T-helper 2 cell treated with Interferon-gamma antibody and Interleukin-4, amounts not matched to agents 5 μg/mL and 100 μg/mL, for 36 hours (primary cell): ENCODE data around the gene PPP1R37.
A peak's percentile ranks its signal among the peaks of the same experiment; 100 is the strongest.

Experiments used
- DNase-seq: peaks from one replicate; pipeline ENCODE4 v3.0.0; 2021; ENCODE audit warnings: low spot score
- H3K27ac Mint-ChIP-seq: one replicate; pipeline ENCODE4 v1.8.0; 2021; ENCODE audit warnings: mild to moderate bottlenecking, mixed read lengths
- H3K27me3 Mint-ChIP-seq: one replicate; pipeline ENCODE4 v1.8.0; 2021; ENCODE audit warnings: low read depth, mixed read lengths
- H3K36me3 Mint-ChIP-seq: one replicate; pipeline ENCODE4 v1.8.0; 2021; ENCODE audit warnings: low read depth, mixed read lengths
- H3K4me1 Mint-ChIP-seq: one replicate; pipeline ENCODE4 v1.8.0; 2021; ENCODE audit warnings: low read depth, mixed read lengths
- H3K4me3 Mint-ChIP-seq: one replicate; pipeline ENCODE4 v1.8.0; 2022; ENCODE audit warnings: mild to moderate bottlenecking, moderate library complexity, mixed read lengths
- H3K9me3 Mint-ChIP-seq: one replicate; pipeline ENCODE4 v1.8.0; 2021; ENCODE audit warnings: mixed read lengths

Gene PPP1R37

DNA sequence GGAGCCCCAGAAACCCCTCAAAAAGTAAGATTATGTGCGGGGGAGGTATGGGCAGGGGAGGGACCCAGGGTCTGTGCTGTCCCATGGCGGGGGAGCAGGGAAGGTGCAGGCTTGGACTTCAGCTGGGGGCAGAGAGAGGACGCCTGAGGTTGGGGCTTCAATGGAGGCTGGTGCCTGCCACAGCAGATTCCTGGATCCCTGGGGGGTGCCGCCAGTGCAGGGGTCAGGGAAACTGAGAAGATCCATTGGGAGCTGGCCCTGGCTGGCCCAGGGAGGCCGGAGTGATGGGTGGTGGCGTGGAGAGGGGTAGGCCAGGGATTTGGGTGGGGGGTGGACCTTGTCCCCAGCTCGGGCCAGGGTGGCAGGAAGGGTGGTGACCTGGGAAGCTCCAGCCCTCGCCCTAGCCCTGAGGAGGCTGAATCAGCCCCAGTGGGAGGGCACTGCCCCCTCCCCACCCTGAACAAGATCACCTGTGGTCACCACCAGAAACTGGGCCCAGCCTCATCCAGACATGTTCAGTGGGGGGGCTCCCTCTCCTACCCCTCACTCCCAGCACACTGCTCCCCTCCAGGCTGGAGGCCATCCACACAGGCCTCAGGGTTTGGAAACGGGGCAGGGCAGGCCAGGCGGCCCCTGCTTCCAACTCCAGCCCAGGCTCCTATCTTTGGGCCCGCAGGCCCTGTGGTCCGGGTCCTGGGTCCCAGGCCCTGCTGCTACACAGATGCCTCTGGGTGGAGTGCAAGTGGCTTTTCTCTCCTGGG lies 66.4 kb downstream of the PPP1R37 start:
- Mint-ChIP-seq H3K27ac (no peak overlapping the region), H3K4me1 (peaks cover 10% of the 10 kb centered on the region), H3K9me3 (no peaks in the 10 kb centered on the region), H3K4me3 (no peak overlapping the region), H3K36me3 (no peaks in the 10 kb centered on the region), H3K27me3 (peaks cover 15% of the 10 kb centered on the region)
- no peak for DNase-seq

DNA sequence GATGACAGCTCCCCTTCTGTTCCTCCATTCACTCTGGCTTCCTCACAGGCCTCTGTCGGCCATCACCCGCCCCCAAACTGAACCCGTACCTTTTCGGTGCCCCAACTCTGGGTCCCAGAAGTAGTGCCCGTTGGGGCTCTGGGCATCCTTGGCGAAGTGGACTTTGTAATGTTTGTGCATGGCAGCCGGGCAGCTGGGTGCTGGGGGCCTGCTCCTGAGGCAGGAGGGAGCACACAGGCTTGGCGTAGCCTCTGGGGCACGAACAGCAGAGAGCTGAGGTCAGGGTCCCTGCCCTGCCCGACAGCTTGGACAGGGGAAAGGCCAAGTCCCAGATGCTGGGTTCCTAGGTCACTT lies 67.0 kb downstream of the PPP1R37 start:
- Mint-ChIP-seq H3K36me3 (no peaks in the 10 kb centered on the region), H3K27me3 (peaks cover 13% of the 10 kb centered on the region), H3K4me3 (no peak overlapping the region), H3K9me3 (no peaks in the 10 kb centered on the region), H3K27ac (no peak overlapping the region), H3K4me1 (peaks cover 10% of the 10 kb centered on the region)
- no peak for DNase-seq

DNA sequence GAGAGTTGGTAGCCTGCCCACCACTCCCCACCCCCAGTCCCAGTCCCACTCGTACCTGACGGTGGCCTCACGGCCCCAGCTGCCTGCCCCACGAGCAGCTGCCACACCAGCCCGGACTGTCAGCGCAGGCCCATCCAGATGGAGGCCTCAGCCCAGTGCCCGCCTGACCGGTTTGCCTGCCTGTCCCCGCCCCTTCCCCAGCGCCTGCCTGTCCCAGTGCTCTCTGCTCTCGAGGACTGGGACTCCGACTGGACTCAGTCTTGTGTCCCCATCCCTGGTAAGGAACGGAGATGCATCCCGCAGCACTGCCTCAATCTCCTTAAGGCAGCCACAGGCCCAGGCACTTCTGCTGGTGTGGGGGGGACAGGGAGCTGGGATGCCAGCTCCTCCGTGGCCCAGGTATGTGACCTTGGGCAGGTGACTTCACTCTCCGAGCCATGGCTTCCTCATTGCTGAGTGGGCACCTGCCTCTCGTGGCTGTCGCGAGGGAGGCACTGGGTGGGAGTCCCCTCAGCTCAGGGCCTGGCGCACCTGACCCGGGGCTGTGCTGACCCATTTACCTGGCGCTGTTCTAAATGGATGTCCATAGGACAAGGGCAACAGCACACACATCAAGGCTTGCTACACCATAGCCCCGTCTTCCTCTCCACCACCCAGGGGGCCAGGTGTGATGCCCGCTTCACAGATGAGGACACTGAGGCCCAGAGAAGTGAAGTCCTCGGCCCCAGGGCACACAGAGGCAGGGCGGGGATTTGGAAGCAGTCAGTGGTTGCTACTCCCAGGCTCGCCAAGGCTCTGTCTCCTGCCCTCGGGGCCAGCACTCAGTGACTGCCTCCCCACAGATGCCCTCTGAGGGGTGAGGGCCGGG lies 68.1 kb downstream of the PPP1R37 start, which contains the start of gene NKPD1:
TSS of gene NKPD1 (minus strand) at position 113 of the 868 bp plus-strand sequence. CDS start 832 bp downstream, outside the sequence.
- Mint-ChIP-seq H3K36me3 (no peaks in the 10 kb centered on the region), H3K4me3 (no peak within 1 kb of the TSS), H3K4me1 (peaks cover 13% of the 10 kb centered on the region), H3K27me3 (peaks cover 11% of the 10 kb centered on the region), H3K9me3 (no peaks in the 10 kb centered on the region), H3K27ac (no peak within 1 kb of the TSS)
- no peak for DNase-seq

GRCh38 chr19:45161738-45162607 lies 69.0 kb downstream of the PPP1R37 start:
- no peak overlapping the region for H3K27ac Mint-ChIP-seq
- no peak for DNase-seq
- no peak overlapping the region for H3K4me3 Mint-ChIP-seq
- no peaks in the 10 kb centered on the region for H3K9me3 Mint-ChIP-seq
- H3K36me3 Mint-ChIP-seq = no peaks in the 10 kb centered on the region
- H3K4me1 Mint-ChIP-seq = peaks cover 14% of the 10 kb centered on the region
- H3K27me3 Mint-ChIP-seq = peaks cover 10% of the 10 kb centered on the region

GRCh38 chr19:45162608-45163143 lies 69.7 kb downstream of the PPP1R37 start:
- Mint-ChIP-seq H3K4me1 (peaks cover 17% of the 10 kb centered on the region), H3K36me3 (no peaks in the 10 kb centered on the region), H3K9me3 (no peaks in the 10 kb centered on the region), H3K4me3 (no peak overlapping the region), H3K27ac (no peak overlapping the region), H3K27me3 (peaks cover 9% of the 10 kb centered on the region)
- DNase-seq = no peak

DNA sequence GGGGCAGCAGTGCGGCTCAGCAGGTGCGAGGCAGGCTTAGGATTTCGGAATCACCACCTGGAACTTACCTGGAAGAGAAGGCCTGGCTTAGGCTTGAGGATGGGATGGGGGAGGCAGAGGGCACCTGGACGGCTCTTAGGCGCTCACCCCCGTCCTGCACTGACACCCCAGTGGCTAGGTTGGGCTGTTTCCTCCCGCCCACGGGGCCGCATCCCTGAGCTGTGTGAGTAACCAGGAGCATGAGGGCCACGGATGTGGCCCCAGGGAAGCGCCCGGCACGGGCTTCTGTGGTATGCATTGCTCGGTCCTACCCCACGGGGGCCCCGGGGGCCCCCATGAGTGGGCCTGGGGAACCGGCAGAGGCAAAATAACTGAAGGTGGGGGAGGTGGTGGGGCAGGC lies 70.2 kb downstream of the PPP1R37 start:
- Mint-ChIP-seq H3K4me1 (peaks cover 17% of the 10 kb centered on the region), H3K27ac (no peak overlapping the region), H3K4me3 (no peak overlapping the region), H3K36me3 (peaks cover under 1% of the 10 kb centered on the region), H3K27me3 (peaks cover 6% of the 10 kb centered on the region), H3K9me3 (no peaks in the 10 kb centered on the region)
- no peak for DNase-seq

- no peak for DNase-seq
- peaks cover 17% of the 10 kb centered on the region for H3K4me1 Mint-ChIP-seq
- H3K27ac Mint-ChIP-seq = peak overlapping the region; percentile 80
- H3K9me3 Mint-ChIP-seq = no peaks in the 10 kb centered on the region
- H3K36me3 Mint-ChIP-seq = peaks cover 3% of the 10 kb centered on the region
- H3K27me3 Mint-ChIP-seq = peaks cover 3% of the 10 kb centered on the region
- H3K4me3 Mint-ChIP-seq = peak overlapping the region; percentile 42
These were observed 70.9 kb downstream of the PPP1R37 start for GRCh38 chr19:45163751-45164460.

- Mint-ChIP-seq H3K27ac (no peak overlapping the region), H3K27me3 (peaks cover 3% of the 10 kb centered on the region), H3K36me3 (peaks cover 3% of the 10 kb centered on the region), H3K4me1 (peaks cover 18% of the 10 kb centered on the region), H3K4me3 (no peak overlapping the region), H3K9me3 (no peaks in the 10 kb centered on the region)
- DNase-seq = peak; percentile 81
These were observed 71.8 kb downstream of the PPP1R37 start for GRCh38 chr19:45164577-45165335.

DNA sequence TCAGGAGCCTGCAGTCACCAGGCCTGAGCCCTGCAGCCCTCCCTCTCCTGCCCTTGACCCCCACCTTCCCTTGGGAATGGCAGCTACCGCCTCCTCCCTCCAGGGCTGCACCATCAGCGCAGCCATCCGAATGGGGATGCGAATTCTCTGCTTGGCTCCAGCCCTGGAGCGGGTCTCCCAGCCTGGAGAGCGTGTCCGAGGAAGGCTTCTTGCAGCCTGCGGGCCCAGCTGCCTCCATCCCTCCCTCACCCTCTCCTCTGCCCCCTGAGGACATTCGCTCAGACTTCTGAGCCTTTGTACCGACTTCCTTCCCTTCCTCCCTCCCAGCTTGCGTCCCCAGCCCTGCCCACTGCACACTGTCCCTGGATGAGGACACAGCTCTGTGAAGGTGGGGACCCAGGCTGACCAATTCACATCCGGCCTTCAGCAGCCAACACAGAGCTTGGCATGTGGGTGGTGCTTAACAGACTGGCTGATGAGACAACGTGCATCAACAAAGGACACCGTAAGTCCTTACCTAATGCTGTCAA lies 73.8 kb downstream of the PPP1R37 start:
- H3K27me3 Mint-ChIP-seq = no peaks in the 10 kb centered on the region
- H3K36me3 Mint-ChIP-seq = peaks cover 8% of the 10 kb centered on the region
- H3K9me3 Mint-ChIP-seq = no peaks in the 10 kb centered on the region
- H3K4me3 Mint-ChIP-seq = no peak overlapping the region
- H3K4me1 Mint-ChIP-seq = peaks cover 31% of the 10 kb centered on the region
- DNase-seq = no peak
- peak overlapping the region; percentile 63 for H3K27ac Mint-ChIP-seq

- no peaks in the 10 kb centered on the region for H3K27me3 Mint-ChIP-seq
- peaks cover 8% of the 10 kb centered on the region for H3K36me3 Mint-ChIP-seq
- no peaks in the 10 kb centered on the region for H3K9me3 Mint-ChIP-seq
- H3K4me1 Mint-ChIP-seq = peaks cover 38% of the 10 kb centered on the region
- peak overlapping the region; percentile 49 for H3K27ac Mint-ChIP-seq
- H3K4me3 Mint-ChIP-seq = no peak overlapping the region
- no peak for DNase-seq
These were observed 75.9 kb downstream of the PPP1R37 start for GRCh38 chr19:45168767-45169351.

DNA sequence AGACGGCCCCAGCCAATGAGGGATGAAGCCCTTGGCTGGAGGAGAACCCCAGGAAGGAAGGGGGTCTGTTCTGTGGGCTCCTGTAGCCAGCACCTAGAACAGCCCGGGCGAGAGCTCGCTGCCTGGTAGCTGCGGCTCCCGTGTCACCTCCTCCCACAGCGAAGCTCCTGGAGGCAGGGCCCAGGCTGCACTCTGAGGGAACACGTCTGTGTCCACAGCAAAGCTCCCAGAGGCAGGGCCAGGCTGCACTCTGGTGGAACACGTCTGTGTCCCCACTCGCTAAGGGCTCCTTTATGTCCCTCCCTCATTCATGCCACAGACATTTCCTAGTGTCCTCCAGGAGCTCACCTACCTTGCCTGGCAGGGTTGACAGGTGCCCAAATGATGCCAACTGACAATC lies 76.6 kb downstream of the PPP1R37 start:
- no peak for DNase-seq
- H3K4me1 Mint-ChIP-seq = peaks cover 35% of the 10 kb centered on the region
- no peaks in the 10 kb centered on the region for H3K9me3 Mint-ChIP-seq
- peak overlapping the region; percentile 65 for H3K27ac Mint-ChIP-seq
- no peaks in the 10 kb centered on the region for H3K27me3 Mint-ChIP-seq
- no peak overlapping the region for H3K4me3 Mint-ChIP-seq
- H3K36me3 Mint-ChIP-seq = peaks cover 8% of the 10 kb centered on the region
